ENCODE measurements around the gene FASN. TPM values are rescaled to one million over a fixed set of nuclear protein-coding genes. Genes with fewer than 3 reads are reported as not detected.

FASN gene
- total RNA-seq, 2 donors from 2014 or later: 87.3 to 126 TPM

DNA sequence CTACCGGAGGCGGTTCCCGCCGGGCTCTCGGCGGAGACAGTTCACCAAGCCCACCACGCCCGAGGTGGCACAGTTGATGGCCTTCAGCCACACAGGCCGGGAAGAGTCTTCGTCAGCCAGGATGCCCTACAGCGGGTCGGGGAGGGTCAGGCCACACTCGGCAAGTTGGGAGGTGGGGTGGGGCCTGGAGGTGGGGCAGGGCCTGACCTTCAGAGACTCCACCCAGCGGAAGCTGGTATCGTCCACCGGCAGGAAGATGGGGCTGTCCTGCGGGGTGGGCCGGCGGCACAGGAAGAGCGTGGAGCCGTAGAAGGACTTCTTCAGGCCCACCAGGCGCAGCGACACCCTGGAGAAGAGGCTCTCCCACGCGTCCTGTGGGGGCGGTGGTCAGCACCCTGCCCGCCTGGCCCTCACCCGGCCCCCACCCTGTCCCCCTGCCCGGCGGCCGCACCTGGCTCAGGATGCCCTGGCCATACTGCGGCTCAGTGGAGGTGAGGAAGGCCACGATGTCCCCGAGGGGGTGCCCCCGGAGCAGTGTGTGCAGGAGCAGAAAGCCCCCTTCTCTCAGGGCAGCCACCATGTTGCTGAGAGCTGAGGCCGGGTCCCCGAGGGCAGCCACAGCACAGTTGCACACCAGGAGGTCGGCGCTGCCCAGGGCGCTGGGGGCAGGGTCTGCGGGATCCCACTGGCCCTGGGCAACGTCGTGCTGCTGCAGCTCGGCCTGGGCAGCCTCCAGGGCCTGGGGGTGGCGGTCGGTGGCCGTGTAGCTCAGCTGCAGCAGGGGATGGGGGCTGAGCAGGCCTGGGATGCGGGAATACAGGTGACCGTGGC lies 12.8 kb downstream of the FASN start:
- no peaks in the 10 kb centered on the region for H3K9me3 ChIP-seq (ENCODE audit: control insufficient read depth, low read length, poor library complexity, severe bottlenecking)
- Mint-ChIP-seq H3K4me3 (no peak overlapping the region), H3K4me1 (no peaks in the 10 kb centered on the region), H3K27ac (no peak overlapping the region), H3K27me3 (no peaks in the 10 kb centered on the region), H3K36me3 (ENCODE audit: low read depth) (no peaks in the 10 kb centered on the region)
- no peak for DNase-seq
- no peak for ATAC-seq

DNA sequence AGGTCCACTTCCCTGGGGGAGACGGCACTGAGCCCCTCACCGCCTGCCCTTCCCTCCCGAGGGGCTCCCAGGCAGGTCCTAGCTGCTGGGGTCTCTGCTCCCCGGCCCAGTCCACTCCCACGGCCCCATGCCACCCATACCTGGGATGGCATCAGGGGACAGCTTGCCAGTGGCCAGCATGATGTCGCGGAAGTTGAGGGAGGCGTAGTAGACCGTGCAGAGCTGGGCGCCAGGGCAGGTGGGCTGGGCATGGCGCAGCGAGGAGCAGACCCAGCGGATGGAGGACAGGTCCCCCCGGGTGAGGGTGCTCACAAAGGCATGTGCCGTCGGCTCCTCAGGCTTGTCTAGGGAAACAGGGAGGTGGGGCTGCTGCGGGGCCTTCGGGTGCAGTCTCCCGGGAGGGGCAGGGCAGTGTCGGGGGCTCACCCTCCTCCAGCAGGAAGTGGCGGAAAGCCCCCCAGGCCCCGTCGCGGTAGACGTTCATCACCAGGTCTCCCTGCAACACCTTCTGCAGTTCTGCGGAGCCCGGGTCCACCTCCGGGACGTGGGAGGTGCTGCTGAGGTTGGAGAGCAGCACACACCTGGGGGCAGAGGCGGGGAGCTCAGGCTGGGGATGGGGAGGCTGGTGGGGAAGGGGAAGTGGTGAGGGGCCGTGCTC lies 13.5 kb downstream of the FASN start:
- ATAC-seq: no peak
- no peak for DNase-seq
- no peaks in the 10 kb centered on the region for H3K36me3 Mint-ChIP-seq (ENCODE audit: low read depth)
- no peaks in the 10 kb centered on the region for H3K9me3 ChIP-seq (ENCODE audit: control insufficient read depth, low read length, poor library complexity, severe bottlenecking)
- H3K4me3 Mint-ChIP-seq: no peak overlapping the region
- no peak overlapping the region for H3K27ac Mint-ChIP-seq
- no peaks in the 10 kb centered on the region for H3K4me1 Mint-ChIP-seq
- H3K27me3 Mint-ChIP-seq: no peaks in the 10 kb centered on the region

DNA sequence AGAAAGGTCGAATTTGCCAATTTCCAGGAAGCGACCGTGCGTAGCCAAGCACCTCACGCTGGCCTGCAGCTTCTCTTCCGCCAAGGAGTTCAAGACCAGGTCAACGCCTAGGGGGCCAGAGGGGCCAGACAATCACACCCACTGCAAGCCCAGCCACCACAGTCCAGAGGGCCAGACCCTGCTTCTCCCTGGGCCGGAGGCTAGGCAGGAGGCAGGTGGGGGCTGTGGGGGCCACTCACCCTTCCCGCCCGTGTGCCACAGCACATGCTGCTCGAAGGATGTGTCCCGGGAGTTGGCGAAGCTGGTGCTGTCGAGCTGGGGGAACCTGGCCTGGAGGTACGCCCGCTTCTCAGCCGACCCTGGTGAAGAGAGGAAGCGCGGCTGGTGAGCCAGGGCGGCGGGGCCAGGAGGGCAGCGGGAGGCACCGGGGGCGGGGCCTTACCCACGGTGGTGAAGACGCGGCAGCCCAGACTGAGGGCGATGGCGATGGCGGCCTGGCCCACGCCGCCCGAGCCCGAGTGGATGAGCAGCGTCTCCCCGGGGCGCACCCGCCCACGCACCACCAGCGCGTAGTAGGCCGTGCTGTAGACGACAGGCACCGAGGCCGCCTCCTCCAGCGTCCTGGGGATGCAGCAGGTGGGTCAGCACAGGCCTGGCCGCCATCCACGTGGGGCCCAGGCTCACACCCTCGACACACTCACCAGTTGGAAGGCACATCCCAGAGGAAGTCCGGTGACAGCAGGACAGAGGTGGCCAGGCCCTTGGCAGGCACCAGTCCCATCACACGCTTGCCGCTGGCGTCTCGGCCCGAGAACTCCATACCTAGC lies 14.3 kb downstream of the FASN start:
- Mint-ChIP-seq H3K27me3 (no peaks in the 10 kb centered on the region), H3K4me3 (no peak overlapping the region), H3K4me1 (no peaks in the 10 kb centered on the region), H3K36me3 (ENCODE audit: low read depth) (no peaks in the 10 kb centered on the region), H3K27ac (no peak overlapping the region)
- DNase-seq: no peak
- H3K9me3 ChIP-seq (ENCODE audit: control insufficient read depth, low read length, poor library complexity, severe bottlenecking): no peaks in the 10 kb centered on the region
- no peak for ATAC-seq

DNA sequence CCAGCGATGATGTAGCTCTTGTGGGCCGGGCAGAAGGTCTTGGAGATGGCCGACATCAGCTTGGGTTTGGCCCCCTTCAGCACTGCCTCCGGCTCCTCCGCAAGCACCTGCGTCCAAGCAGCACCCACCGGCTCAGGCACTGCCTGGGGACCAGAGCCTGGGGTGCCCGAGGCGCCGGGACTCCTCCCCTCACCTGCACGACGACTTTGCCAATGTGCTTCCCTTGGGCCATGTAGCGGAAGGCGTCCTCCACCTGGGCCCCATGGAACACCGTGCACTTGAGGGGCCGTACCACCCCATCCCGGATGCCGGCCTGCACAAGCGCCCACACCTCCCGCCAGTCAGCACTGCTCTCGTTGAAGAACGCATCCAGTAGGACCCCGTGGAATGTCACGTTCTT lies 15.0 kb downstream of the FASN start:
- DNase-seq (no peak), ATAC-seq (no peak)

DNA sequence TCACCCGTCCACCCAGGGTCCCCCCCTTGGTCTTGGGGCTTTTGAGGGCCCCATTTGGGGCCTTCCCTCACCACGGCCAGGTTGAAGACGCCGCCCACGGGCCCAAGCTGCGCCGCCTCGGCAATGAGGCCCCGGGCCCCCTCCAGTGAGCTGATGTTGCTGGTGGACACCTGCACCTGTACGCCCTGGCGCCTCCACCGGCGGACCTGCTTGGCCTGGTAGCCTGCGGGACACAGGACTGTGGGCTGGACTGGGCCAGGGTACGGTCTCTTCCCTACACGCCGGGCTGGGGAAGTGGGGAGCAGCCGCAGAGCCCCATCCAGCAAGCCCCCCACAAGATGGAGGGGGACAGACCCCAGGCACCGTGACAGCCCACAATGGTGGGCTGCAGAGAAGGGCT lies 15.6 kb downstream of the FASN start:
- Mint-ChIP-seq H3K27ac (no peak overlapping the region), H3K4me1 (peaks cover 2% of the 10 kb centered on the region), H3K36me3 (ENCODE audit: low read depth) (no peaks in the 10 kb centered on the region), H3K27me3 (no peaks in the 10 kb centered on the region), H3K4me3 (no peak overlapping the region)
- DNase-seq (no peak), ATAC-seq (no peak)
- H3K9me3 ChIP-seq (ENCODE audit: control insufficient read depth, low read length, poor library complexity, severe bottlenecking): no peaks in the 10 kb centered on the region

More for the DNA sequence above, 15.0 kb downstream of the FASN start:
- Mint-ChIP-seq H3K4me3 (no peak overlapping the region), H3K4me1 (peaks cover 2% of the 10 kb centered on the region), H3K27ac (no peak overlapping the region), H3K36me3 (ENCODE audit: low read depth) (no peaks in the 10 kb centered on the region), H3K27me3 (no peaks in the 10 kb centered on the region)
- H3K9me3 ChIP-seq (ENCODE audit: control insufficient read depth, low read length, poor library complexity, severe bottlenecking): no peaks in the 10 kb centered on the region

DNA sequence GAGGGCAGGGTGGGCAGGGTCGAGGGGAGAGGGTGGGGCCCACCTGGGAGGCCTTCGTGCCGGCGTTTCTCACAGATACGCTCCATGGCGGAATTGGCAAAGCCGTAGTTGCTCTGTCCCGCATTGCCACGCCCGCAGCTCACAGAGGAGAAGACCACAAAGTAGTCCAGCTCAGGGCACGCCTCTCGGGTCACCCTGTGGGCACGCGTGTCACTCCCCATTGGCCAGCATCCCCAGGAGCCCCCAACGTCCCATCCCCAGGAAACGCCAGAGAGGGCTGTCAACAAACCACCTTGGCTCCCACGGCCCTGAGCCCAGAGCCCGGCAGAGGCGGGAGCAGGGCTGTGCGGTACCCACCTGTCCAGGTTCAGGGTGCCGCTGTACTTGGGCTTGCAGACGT lies 16.1 kb downstream of the FASN start:
- DNase-seq (no peak), ATAC-seq (no peak)
- peaks cover 2% of the 10 kb centered on the region for H3K4me1 Mint-ChIP-seq
- H3K36me3 Mint-ChIP-seq (ENCODE audit: low read depth): no peaks in the 10 kb centered on the region
- H3K27me3 Mint-ChIP-seq: no peaks in the 10 kb centered on the region
- no peak overlapping the region for H3K4me3 Mint-ChIP-seq
- H3K27ac Mint-ChIP-seq: no peak overlapping the region
- H3K9me3 ChIP-seq (ENCODE audit: control insufficient read depth, low read length, poor library complexity, severe bottlenecking): no peaks in the 10 kb centered on the region

DNA sequence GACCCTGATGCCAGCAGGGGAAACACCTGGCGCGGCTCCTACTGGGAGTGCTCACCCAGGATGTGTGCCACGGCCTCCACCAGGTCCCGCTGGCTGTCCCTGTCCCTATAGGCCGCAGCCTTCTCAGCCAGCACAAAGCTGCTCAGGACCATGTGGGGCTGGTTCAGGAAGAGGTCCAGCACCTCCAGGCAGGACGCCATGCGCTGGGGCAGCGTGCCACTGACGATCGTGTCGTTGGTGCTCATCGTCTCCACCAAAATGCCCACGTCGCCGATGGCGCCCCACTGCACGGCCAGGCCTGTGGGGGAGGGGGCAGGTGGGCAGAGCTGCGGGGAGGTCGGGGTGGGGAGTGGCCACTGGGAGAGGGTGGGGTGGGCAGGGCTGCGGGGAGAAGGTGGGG lies 16.5 kb downstream of the FASN start:
- Mint-ChIP-seq H3K36me3 (ENCODE audit: low read depth) (no peaks in the 10 kb centered on the region), H3K27me3 (no peaks in the 10 kb centered on the region), H3K27ac (no peak overlapping the region), H3K4me3 (no peak overlapping the region), H3K4me1 (peaks cover 2% of the 10 kb centered on the region)
- no peaks in the 10 kb centered on the region for H3K9me3 ChIP-seq (ENCODE audit: control insufficient read depth, low read length, poor library complexity, severe bottlenecking)
- DNase-seq (no peak), ATAC-seq (no peak)

DNA sequence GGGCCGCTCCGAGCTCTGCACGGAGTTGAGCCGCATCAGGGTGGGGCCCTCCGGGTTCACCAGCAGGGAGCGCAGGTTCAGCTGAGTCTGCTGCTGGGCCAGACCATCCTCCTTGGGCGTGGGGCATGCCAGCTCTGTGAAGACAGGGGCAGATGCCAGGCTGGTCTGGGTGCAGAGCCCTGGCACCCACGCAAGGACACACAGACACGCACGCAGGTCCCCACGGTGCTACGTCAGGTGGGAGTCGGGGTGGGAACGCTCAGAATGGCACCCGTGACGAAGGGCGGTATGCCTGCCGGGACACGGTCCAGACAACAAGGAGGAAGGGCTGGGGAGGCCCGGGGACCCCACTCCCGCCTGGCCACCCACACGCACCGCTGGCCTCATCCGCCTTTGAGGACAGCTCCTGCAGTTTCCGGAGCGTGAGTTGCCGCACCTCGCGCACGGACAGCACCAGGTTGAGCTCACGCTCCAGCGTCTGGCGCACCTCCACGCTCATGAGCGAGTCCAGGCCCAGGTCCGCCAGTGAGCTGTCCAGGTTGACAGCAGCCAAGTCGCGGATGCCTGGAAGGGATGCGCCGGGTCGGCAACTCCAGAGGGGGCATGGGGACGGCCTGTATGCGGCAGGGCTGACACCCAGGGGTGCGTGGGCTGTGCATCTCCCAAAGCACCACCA lies 17.1 kb downstream of the FASN start:
- DNase-seq (no peak), ATAC-seq (no peak)
- peaks cover 2% of the 10 kb centered on the region for H3K4me1 Mint-ChIP-seq
- H3K27ac Mint-ChIP-seq: no peak overlapping the region
- H3K36me3 Mint-ChIP-seq (ENCODE audit: low read depth): no peaks in the 10 kb centered on the region
- H3K4me3 Mint-ChIP-seq: no peak overlapping the region
- no peaks in the 10 kb centered on the region for H3K27me3 Mint-ChIP-seq
- H3K9me3 ChIP-seq (ENCODE audit: control insufficient read depth, low read length, poor library complexity, severe bottlenecking): no peaks in the 10 kb centered on the region

DNA sequence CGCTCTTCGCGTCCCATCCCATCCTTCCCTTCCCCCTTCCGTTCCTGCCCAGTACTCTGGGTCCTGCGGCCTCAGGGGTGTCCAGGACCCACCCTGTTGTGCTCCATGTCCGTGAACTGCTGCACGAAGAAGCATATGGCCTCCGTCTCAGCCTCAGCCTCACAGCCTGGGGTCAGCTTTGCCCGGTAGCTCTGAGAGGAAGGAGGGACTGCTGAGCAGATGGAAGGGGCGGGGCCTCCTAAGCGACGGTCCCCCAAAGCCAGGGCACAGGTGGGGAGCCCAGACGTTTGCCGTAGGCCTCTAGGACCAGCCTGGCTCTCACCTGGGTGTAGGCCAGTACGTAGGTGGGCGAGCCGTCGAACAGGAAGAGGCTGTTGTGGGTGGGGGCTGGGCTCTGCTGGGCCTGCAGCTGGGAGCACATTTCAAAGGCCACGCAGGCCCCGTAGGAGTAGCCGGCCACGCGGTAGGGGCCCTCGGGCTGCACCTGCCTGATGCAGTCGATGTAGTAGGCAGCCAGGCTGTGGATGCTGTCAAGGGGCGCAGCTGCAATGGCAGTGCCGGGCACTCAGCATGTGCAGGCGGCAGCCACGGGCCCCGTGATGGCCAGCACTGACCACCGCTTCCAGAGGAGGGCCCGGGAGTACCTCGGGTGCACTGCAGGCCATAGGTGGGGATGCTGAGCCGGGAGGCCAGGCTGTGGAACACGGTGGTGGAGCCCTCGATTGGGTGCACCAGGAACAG lies 17.8 kb downstream of the FASN start:
- H3K27me3 Mint-ChIP-seq: no peaks in the 10 kb centered on the region
- H3K36me3 Mint-ChIP-seq (ENCODE audit: low read depth): no peaks in the 10 kb centered on the region
- H3K9me3 ChIP-seq (ENCODE audit: control insufficient read depth, low read length, poor library complexity, severe bottlenecking): no peaks in the 10 kb centered on the region
- no peak overlapping the region for H3K27ac Mint-ChIP-seq
- no peak overlapping the region for H3K4me3 Mint-ChIP-seq
- DNase-seq (no peak), ATAC-seq (no peak)
- peaks cover 2% of the 10 kb centered on the region for H3K4me1 Mint-ChIP-seq

DNA sequence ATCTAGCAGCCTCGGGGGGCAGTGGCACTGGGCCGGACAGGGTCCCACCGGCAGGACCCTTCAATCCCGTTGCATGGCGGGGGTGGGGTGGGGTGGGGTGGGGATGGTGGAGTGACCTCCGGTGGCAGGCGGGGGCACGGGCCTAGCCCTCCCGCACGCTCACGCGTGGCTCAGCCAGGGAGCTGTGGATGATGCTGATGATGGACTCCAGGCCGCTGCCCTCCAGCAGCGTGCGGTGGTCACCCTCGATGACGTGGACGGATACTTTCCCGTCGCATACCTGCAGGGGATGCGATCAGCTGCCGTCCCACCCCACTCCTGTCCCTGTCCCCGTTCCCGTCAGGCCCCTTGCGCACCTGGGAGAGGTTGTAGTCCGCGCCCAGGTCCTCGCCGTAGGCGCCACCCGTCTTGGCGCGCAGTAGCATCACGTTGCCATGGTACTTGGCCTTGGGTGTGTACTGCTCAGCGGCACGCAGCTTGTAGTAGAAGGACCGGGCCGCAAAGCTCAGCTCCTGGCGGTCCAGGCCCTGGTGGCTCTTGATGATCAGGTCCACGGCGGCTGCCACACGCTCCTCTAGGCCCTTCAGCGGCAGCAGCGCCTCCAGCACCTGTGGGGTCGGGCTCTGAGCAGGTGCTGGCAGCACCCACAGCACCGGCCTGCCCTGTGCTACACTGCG lies 18.9 kb downstream of the FASN start:
- DNase-seq: no peak
- no peak for ATAC-seq
- H3K9me3 ChIP-seq (ENCODE audit: control insufficient read depth, low read length, poor library complexity, severe bottlenecking): no peaks in the 10 kb centered on the region
- H3K27me3 Mint-ChIP-seq: no peaks in the 10 kb centered on the region
- H3K27ac Mint-ChIP-seq: no peak overlapping the region
- peaks cover 2% of the 10 kb centered on the region for H3K4me1 Mint-ChIP-seq
- H3K4me3 Mint-ChIP-seq: no peak overlapping the region
- H3K36me3 Mint-ChIP-seq (ENCODE audit: low read depth): no peaks in the 10 kb centered on the region

DNA sequence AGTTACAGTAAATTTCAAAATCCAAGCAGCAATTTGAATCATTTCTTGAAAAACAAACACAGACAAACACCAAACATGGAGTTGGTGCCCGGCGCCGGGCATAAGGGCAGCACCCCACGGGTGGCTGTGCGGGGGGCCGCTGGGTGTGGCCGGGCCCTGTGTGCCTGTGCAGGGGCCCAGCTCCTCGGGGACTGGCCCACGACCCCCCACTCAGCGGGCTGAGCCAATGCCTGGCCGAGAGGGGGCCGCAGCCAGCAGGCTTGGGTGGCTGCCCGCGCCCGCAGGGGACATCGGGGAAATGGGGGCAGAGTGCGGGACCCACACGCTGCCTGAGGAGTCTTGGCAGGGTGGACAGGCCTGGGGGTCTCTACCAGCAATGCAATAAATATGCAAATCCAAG lies 19.6 kb downstream of the FASN start:
- no peak for ATAC-seq
- no peaks in the 10 kb centered on the region for H3K9me3 ChIP-seq (ENCODE audit: control insufficient read depth, low read length, poor library complexity, severe bottlenecking)
- H3K27ac Mint-ChIP-seq: no peak overlapping the region
- no peak for DNase-seq
- H3K4me1 Mint-ChIP-seq: peaks cover 2% of the 10 kb centered on the region
- H3K36me3 Mint-ChIP-seq (ENCODE audit: low read depth): no peaks in the 10 kb centered on the region
- H3K4me3 Mint-ChIP-seq: no peak overlapping the region
- no peaks in the 10 kb centered on the region for H3K27me3 Mint-ChIP-seq
